DOHH2 (cell line): Measurements from ENCODE around the gene SLC6A2.

Source experiments
- H3F3A ChIP-seq: fragments of 200-600 bp; sonication (generic), shearing (Covaris generic); 2 replicates; pipeline ENCODE4 v1.6.0; 2016; ENCODE audit warnings: antibody characterized with exemption, mild to moderate bottlenecking; ENCODE audit not compliant: control insufficient read depth, insufficient read depth
- H3K27ac ChIP-seq: fragments of 200-600 bp; sonication (generic); 2 replicates; pipeline ENCODE4 v1.5.1; 2014; ENCODE audit warnings: low read depth, mild to moderate bottlenecking, low read length, moderate library complexity
- H3K27me3 ChIP-seq: fragments of 200-600 bp; sonication (generic); 2 replicates; pipeline ENCODE4 v1.6.1; 2014; ENCODE audit warnings: mild to moderate bottlenecking, low read length, mixed read lengths; ENCODE audit not compliant: control insufficient read depth
- H3K36me3 ChIP-seq: fragments of 200-600 bp; sonication (generic); 2 replicates; pipeline ENCODE4 v1.6.1; 2014; ENCODE audit warnings: mild to moderate bottlenecking, low read length, moderate library complexity, mixed read lengths; ENCODE audit not compliant: control insufficient read depth
- H3K4me1 ChIP-seq: fragments of 200-600 bp; sonication (generic); 2 replicates; pipeline ENCODE4 v1.6.1; 2014; ENCODE audit warnings: mild to moderate bottlenecking, low read length, mixed read lengths; ENCODE audit not compliant: control insufficient read depth
- H3K4me2 ChIP-seq: fragments of 200-600 bp; sonication (generic); 2 replicates; pipeline ENCODE4 v1.6.0; 2014; ENCODE audit warnings: mild to moderate bottlenecking, low read length, moderate library complexity
- H3K4me3 ChIP-seq: fragments of 200-600 bp; sonication (generic); 2 replicates; pipeline ENCODE4 v1.5.1; 2014; ENCODE audit warnings: mild to moderate bottlenecking, low read length, mixed read lengths
- H3K79me2 ChIP-seq: fragments of 200-600 bp; sonication (generic); 2 replicates; pipeline ENCODE4 v1.6.1; 2014; ENCODE audit warnings: mild to moderate bottlenecking, low read length, mixed read lengths; ENCODE audit not compliant: control insufficient read depth
- H3K9me2 ChIP-seq: fragments of 200-600 bp; sonication (generic); replicated peaks from 2 replicates; pipeline ENCODE4 v1.6.1; 2014; ENCODE audit warnings: mild to moderate bottlenecking, low read length, mixed read lengths; ENCODE audit not compliant: control insufficient read depth
- H3K9me3 ChIP-seq: fragments of 200-600 bp; sonication (generic); 2 replicates; pipeline ENCODE4 v1.6.1; 2014; ENCODE audit warnings: antibody characterized with exemption, low read length, mixed read lengths; ENCODE audit not compliant: control insufficient read depth, insufficient read depth
- H4K20me1 ChIP-seq: fragments of 200-600 bp; sonication (generic); 2 replicates; pipeline ENCODE4 v1.6.0; 2014; ENCODE audit warnings: low read depth, mild to moderate bottlenecking, antibody characterized with exemption, low read length, moderate library complexity; ENCODE audit not compliant: control insufficient read depth, insufficient read depth
- EZH2phosphoT487 ChIP-seq: fragments of 200-600 bp; sonication (generic); IDR thresholded peaks from 2 replicates; pipeline ENCODE4 v1.6.1; 2017; ENCODE audit warnings: borderline replicate concordance, mild to moderate bottlenecking, antibody characterized with exemption, low read length, moderate library complexity, mixed read lengths
- TF ChIP-seq, protein P1 (sequence below): fragments of 200-600 bp; sonication (generic); IDR thresholded peaks from one replicate; pipeline ENCODE4 v1.5.1; 2014; ENCODE audit warnings: antibody characterized with exemption, mild to moderate bottlenecking, low read depth, low read length; ENCODE audit not compliant: poor library complexity, severe bottlenecking

Gene SLC6A2

DNA sequence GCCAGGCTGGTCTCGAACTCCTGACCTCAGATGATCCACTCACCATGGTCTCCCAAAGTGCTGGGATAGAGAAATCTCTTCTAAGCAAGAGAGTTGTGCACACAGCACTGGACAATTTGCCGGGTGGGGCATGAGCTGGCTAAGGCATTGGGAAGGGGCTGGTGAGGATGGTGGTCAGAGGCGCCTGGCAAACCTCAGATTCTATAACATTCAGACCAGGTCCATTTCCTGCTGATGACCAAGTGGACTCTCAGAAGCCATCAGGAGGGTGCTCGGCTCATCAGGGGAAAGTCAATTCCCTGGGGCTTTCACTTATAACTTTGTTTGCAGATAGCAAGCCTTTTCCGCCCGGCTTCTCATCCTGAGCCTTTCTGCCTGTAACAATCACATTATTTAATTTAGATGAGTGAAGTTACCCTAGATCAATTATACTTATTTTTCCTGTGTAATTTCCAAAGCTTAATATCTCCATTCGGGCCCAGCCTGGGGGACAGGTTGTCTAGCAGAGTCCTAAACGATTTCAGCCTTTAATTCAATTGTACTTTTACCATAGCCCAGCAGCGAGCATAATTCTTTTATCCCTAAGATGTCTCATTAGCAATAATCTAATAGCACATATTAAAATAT lies 15.0 kb upstream of the SLC6A2 start:
- Histone ChIP-seq H3K27ac (no peak overlapping the region), H4K20me1 (no peaks in the 10 kb centered on the region), H3K36me3 (no peaks in the 10 kb centered on the region), H3K4me3 (no peak overlapping the region), H3K79me2 (no peaks in the 10 kb centered on the region), H3K27me3 (no peaks in the 10 kb centered on the region), H3K9me3 (no peaks in the 10 kb centered on the region), H3F3A (no peaks in the 10 kb centered on the region), H3K9me2 (no peaks in the 10 kb centered on the region), H3K4me2 (no peak overlapping the region), H3K4me1 (no peaks in the 10 kb centered on the region)
- TF ChIP-seq EZH2phosphoT487: no peak
- TF ChIP-seq, protein P1, sequence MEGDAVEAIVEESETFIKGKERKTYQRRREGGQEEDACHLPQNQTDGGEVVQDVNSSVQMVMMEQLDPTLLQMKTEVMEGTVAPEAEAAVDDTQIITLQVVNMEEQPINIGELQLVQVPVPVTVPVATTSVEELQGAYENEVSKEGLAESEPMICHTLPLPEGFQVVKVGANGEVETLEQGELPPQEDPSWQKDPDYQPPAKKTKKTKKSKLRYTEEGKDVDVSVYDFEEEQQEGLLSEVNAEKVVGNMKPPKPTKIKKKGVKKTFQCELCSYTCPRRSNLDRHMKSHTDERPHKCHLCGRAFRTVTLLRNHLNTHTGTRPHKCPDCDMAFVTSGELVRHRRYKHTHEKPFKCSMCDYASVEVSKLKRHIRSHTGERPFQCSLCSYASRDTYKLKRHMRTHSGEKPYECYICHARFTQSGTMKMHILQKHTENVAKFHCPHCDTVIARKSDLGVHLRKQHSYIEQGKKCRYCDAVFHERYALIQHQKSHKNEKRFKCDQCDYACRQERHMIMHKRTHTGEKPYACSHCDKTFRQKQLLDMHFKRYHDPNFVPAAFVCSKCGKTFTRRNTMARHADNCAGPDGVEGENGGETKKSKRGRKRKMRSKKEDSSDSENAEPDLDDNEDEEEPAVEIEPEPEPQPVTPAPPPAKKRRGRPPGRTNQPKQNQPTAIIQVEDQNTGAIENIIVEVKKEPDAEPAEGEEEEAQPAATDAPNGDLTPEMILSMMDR: no peak

DNA sequence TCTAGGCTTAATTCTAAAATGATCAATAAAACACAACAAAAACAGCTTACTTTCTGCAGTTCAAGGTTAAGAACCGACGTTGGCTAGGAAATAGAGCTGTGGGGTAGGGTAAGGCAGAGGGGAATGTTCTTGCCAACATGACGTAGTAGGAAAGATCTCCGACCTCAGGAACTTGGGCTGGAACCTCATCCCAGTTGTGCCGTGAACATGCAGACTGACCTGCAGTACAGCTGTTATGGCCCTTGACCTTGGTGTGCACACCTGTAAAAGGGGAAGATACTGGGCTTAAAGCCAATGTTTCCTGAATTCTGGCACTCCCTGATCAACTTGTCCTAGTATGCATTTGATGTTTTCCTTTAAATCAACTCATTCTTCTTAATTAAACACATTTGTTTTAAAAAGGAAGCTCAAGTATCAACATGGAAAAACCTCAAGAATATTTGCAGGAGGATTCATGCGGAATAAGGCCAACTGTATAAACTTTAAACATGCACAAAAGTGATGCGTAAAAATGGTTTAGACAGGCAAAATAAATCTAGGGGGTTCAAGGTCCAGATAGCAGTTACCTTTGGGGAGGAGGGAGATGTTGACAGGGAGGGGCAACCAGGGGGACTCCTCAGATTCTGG lies 14.2 kb upstream of the SLC6A2 start:
- TF ChIP-seq EZH2phosphoT487: no peak
- TF ChIP-seq, protein P1: no peak
- H3K4me2 ChIP-seq: no peak overlapping the region
- no peaks in the 10 kb centered on the region for H3K79me2 ChIP-seq
- no peaks in the 10 kb centered on the region for H3F3A ChIP-seq
- no peaks in the 10 kb centered on the region for H3K27me3 ChIP-seq
- no peak overlapping the region for H3K27ac ChIP-seq
- H3K4me3 ChIP-seq: no peak overlapping the region
- no peaks in the 10 kb centered on the region for H3K9me3 ChIP-seq
- H3K4me1 ChIP-seq: no peaks in the 10 kb centered on the region
- H4K20me1 ChIP-seq: no peaks in the 10 kb centered on the region
- H3K36me3 ChIP-seq: no peaks in the 10 kb centered on the region
- no peaks in the 10 kb centered on the region for H3K9me2 ChIP-seq

DNA sequence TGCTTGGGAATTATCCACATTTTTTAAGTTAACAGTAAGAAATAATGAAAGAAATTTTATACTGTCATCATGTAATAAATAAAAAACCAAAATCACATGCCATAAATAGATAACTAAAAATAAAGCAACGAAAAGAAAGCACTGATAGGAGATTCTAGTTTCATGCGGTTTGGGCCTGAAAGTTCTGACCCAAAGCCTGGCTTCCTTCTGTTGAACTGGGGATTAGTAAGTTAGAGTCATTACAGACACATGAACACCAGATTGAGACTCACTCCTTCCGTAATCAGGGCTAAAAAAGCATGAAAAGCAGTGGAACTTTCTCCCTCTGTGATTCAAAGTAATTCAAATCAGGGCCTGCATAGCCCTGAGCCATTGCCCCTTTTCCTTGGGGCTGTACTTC lies 13.2 kb upstream of the SLC6A2 start:
- Histone ChIP-seq H4K20me1 (no peaks in the 10 kb centered on the region), H3K27me3 (no peaks in the 10 kb centered on the region), H3K79me2 (no peaks in the 10 kb centered on the region), H3K4me2 (no peak overlapping the region), H3K9me3 (no peaks in the 10 kb centered on the region), H3K4me1 (no peaks in the 10 kb centered on the region), H3F3A (no peaks in the 10 kb centered on the region), H3K27ac (no peak overlapping the region), H3K4me3 (no peak overlapping the region), H3K36me3 (no peaks in the 10 kb centered on the region), H3K9me2 (no peaks in the 10 kb centered on the region)
- TF ChIP-seq, protein P1: no peak
- TF ChIP-seq EZH2phosphoT487: no peak
